Esophagus squamous epithelium (tissue), 5 donors: ENCODE data around the gene SPCS3. TPM values are rescaled to one million over a fixed set of nuclear protein-coding genes. Genes with fewer than 3 reads are reported as not detected.
A peak's percentile ranks its signal among the peaks of the same experiment; 100 is the strongest.

ENCODE experiments used
- DNase-seq: peaks from one replicate; lab custom pipeline; 2025; lab: John Stamatoyannopoulos, UW
- H3K27ac ChIP-seq, 4 donors: fragments of 200-600 bp; sonication (generic); one replicate each; pipeline ENCODE4 v1.5.1; 2016 to 2019; ENCODE audit warnings: mild to moderate bottlenecking in 1 of 4
- H3K27me3 ChIP-seq, 4 donors: fragments of 200-600 bp; sonication (generic); 1 replicate in 3 of 4; 2 replicates in 1 of 4; pipeline versions ENCODE4 v1.5.1 to v1.6.0; 2017 to 2021; ENCODE audit warnings: antibody characterized with exemption in 1 of 4
- H3K36me3 ChIP-seq, 3 donors: fragments of 200-600 bp; sonication (generic); one replicate each; pipeline ENCODE4 v1.5.1; 2016 to 2019
- H3K4me1 ChIP-seq, 3 donors: fragments of 200-600 bp; sonication (generic); one replicate each; pipeline ENCODE4 v1.5.1; 2017 to 2019
- H3K4me3 ChIP-seq, 4 donors: fragments of 200-600 bp; sonication (generic); 1 replicate in 3 of 4; 2 replicates in 1 of 4; pipeline ENCODE4 v1.5.1; 2016 to 2019; ENCODE audit warnings: mild to moderate bottlenecking in 2 of 4, moderate library complexity in 1 of 4
- H3K9me3 ChIP-seq, 3 donors: fragments of 200-600 bp; sonication (generic); one replicate each; pipeline ENCODE4 v1.5.1; 2016 to 2019
- POLR2A ChIP-seq, 4 donors: fragments of 450-650 bp; IDR thresholded peaks; one replicate each; pipeline ENCODE4 v1.6.1; 2017; ENCODE audit warnings: antibody characterized with exemption in 4 of 4, mild to moderate bottlenecking in 4 of 4, moderate library complexity in 3 of 4
- WGBS, 2 donors: methylation state at CpG; one replicate each; pipeline ENCODE4 v1.1.5; 2018; 5-methylcytosine and 5-hydroxymethylcytosine counted together
- intact Hi-C: fragments of 100-400 bp; cut with DNase I; formaldehyde crosslinking; loops from one replicate; pipeline ENCODE4 v1.15.0; 2022
- total RNA-seq, 4 donors: library from RNA; depleted of rRNA; stranded (reverse); fragments of >200 nt; gene quantifications; one replicate each; pipeline ENCODE4 v1.1.0, GENCODE V29; 2016
- TF ChIP-seq, protein P1 (sequence below), 6 experiments: fragments of 450-650 bp in 4 of 6; fragments of 200-600 bp in 2 of 6; sonication (generic) in 2 of 6; IDR thresholded peaks; one replicate each; pipeline ENCODE4 v1.5.1; 2016 to 2019; ENCODE audit warnings: antibody characterized with exemption in 6 of 6, mild to moderate bottlenecking in 4 of 6, moderate library complexity in 4 of 6
- donor health status: DM: yes; HTN: yes; CAD: no.

The SPCS3 gene
- total RNA-seq, 4 donors from 2014 or later: 48.7 to 61.8 (median 54.3) TPM

DNA sequence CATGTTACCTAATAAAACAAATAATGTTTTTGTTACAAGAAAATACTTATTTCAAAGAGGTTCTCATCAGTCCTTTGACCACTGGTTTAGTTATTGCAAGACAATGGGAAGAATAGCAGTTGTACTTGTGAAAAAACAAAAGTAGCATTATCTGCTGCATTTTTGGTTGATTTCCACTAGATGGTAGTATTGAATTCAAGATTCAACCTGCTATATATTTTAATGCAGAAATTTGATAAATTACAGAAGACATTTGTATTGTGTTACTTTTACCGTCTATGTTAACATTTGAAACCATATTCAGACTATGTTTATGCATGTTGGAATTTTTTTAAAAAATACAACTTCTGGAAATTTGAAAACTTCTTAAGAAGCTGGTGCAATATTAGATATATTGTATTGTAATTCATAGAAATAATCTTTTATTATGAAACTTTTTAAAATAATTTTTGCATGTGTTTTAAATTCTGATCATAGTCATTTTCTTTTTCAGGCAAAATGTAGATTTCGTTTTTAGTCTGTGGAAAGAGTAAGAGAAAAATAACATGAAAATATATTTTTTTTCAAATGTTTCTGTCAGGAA lies 56.4 kb downstream of the SPCS3 start:
- intact Hi-C loops: no loop called here
- Histone ChIP-seq H3K36me3 (no peaks in the 10 kb centered on the region), H3K4me3 (no peak overlapping the region), H3K27ac (no peak overlapping the region), H3K9me3 (no peaks in the 10 kb centered on the region), H3K27me3 (no peaks in the 10 kb centered on the region), H3K4me1 (no peaks in the 10 kb centered on the region)
- TF ChIP-seq, protein P1, sequence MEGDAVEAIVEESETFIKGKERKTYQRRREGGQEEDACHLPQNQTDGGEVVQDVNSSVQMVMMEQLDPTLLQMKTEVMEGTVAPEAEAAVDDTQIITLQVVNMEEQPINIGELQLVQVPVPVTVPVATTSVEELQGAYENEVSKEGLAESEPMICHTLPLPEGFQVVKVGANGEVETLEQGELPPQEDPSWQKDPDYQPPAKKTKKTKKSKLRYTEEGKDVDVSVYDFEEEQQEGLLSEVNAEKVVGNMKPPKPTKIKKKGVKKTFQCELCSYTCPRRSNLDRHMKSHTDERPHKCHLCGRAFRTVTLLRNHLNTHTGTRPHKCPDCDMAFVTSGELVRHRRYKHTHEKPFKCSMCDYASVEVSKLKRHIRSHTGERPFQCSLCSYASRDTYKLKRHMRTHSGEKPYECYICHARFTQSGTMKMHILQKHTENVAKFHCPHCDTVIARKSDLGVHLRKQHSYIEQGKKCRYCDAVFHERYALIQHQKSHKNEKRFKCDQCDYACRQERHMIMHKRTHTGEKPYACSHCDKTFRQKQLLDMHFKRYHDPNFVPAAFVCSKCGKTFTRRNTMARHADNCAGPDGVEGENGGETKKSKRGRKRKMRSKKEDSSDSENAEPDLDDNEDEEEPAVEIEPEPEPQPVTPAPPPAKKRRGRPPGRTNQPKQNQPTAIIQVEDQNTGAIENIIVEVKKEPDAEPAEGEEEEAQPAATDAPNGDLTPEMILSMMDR (IDR thresholded peaks at IDR 0.05): peak in 3 of 6 experiments; percentile 27 to 45 (median 38)
- no peak for TF ChIP-seq POLR2A (IDR thresholded peaks at IDR 0.05)
- WGBS, 2 donors: 1 to 3% methylated on average over 2 of the region's 2 CpGs
- no peak for DNase-seq

DNA sequence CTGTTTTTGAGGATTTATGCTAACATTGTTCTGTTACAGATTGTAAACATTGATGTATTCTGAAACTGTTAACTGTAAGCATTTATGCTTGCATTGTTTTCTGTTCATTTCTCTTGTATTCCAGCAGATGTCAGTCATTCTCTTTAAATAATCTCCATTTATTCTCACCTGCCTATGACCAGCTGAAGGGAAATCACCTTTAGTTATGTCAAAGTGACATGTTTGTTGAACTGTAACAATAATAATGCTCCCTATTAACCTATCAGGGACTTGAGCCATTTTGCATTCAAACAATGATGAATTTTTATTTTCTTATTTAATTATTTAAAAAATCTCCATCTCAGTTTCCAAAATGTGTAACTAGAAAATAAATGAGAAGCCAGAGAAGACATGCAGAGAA lies 58.0 kb downstream of the SPCS3 start:
- Histone ChIP-seq H3K4me3 (no peak overlapping the region), H3K4me1 (no peaks in the 10 kb centered on the region), H3K9me3 (no peaks in the 10 kb centered on the region), H3K27me3 (no peaks in the 10 kb centered on the region), H3K27ac (no peak overlapping the region), H3K36me3 (no peaks in the 10 kb centered on the region)
- TF ChIP-seq, protein P1 (IDR thresholded peaks at IDR 0.05): peak in 3 of 6 experiments; percentile 17 to 48 (median 28)
- no peak for TF ChIP-seq POLR2A (IDR thresholded peaks at IDR 0.05)
- no peak for DNase-seq
- intact Hi-C loops: no loop called here

DNA sequence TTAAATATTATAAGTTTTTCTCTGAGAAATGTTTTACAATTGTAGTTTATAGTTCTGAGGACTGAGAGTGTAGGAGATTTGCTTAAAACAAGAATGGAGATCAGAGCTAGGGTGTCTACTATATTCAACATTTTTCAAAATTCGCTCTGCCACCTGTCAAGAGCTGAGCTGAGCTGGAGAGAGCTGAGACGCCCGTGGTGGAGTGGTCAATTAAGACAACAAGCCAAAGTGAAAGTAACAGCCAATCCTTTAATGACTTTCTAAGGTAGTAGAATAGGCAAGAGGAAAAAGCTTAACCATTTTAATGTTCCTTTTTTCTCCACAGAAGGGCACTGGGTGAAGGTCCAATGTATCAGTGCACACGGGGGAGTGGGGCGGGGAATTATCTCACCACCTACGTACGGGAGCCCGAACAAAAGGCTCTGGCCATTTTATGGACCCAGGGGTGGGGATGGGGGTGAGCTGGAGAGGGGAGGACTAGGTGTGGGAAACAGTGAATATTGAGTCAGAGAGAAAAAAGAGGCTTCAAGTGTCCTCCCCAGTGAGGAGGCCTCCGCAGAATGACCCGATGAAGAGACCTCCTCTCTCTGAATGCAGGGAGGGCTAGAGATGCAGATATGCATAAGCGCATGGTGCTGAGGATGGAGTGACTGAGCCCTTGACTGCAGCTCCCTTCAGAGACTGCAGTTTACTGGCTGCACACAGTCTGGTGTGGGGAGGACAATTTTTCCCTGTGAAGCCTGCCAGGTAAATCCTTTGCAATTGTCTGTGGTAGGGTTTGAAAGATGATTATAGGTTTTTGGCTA lies 60.8 kb downstream of the SPCS3 start:
- H3K27me3 ChIP-seq: no peaks in the 10 kb centered on the region
- TF ChIP-seq, protein P1 (IDR thresholded peaks at IDR 0.05): no peak
- no peak for TF ChIP-seq POLR2A (IDR thresholded peaks at IDR 0.05)
- H3K36me3 ChIP-seq: no peaks in the 10 kb centered on the region
- H3K4me3 ChIP-seq: peak overlapping the region in 1 of 4 donors; percentile 35
- no peak overlapping the region for H3K27ac ChIP-seq
- no peaks in the 10 kb centered on the region for H3K9me3 ChIP-seq
- intact Hi-C loops: no loop called here
- no peak for DNase-seq
- no peaks in the 10 kb centered on the region for H3K4me1 ChIP-seq
- WGBS, 2 donors: 77 to 84% methylated on average over 11 of the region's 11 CpGs

Other genes with a start within 250 kb of the SPCS3 start
- gene SPATA4, start 124.4 kb upstream of the SPCS3 start, total RNA-seq: not detected
- gene ASB5, start 50.7 kb upstream of the SPCS3 start, total RNA-seq: 1 to 10 TPM in 1 of 4 donors, under 1 TPM in 3; 0.13 to 4.0 (median 0.24) TPM